Neutrophil (primary cell): ENCODE measurements around the gene SLC45A3.

Source experiments
- H3K27ac ChIP-seq: fragments of 200-600 bp; sonication (generic); 2 replicates; pipeline ENCODE4 v1.5.1; 2016; ENCODE audit warnings: mild to moderate bottlenecking, moderate library complexity
- H3K27me3 ChIP-seq: fragments of 200-600 bp; sonication (generic); 2 replicates; pipeline ENCODE4 v1.6.0; 2016; ENCODE audit warnings: mild to moderate bottlenecking
- H3K36me3 ChIP-seq: fragments of 200-600 bp; sonication (generic); 2 replicates; pipeline ENCODE4 v1.5.1; 2017
- H3K4me1 ChIP-seq, 2 experiments: fragments of 200-600 bp in 1 of 2; sonication (generic) in 1 of 2; 1 replicate in 1 of 2; 2 replicates in 1 of 2; pipeline versions ENCODE4 v1.5.1 to v1.6.1; 2013 to 2016; ENCODE audit warnings: low read depth in 1 of 2, low read length in 1 of 2, mild to moderate bottlenecking in 1 of 2, moderate library complexity in 1 of 2; ENCODE audit not compliant: control insufficient read depth in 1 of 2, insufficient read depth in 1 of 2
- H3K4me3 ChIP-seq, 2 experiments: fragments of 200-600 bp in 1 of 2; sonication (generic) in 1 of 2; 1 replicate in 1 of 2; 2 replicates in 1 of 2; pipeline ENCODE4 v1.5.1; 2013 to 2016; ENCODE audit warnings: low read depth in 1 of 2, low read length in 1 of 2, mild to moderate bottlenecking in 1 of 2, moderate library complexity in 1 of 2
- H3K9me3 ChIP-seq: fragments of 200-600 bp; sonication (generic); 2 replicates; pipeline ENCODE4 v1.5.1; 2016
- TF ChIP-seq, protein P1 (sequence below): fragments of 200-600 bp; sonication (generic); IDR thresholded peaks from 2 replicates; pipeline ENCODE4 v1.5.1; 2016; ENCODE audit warnings: antibody characterized with exemption

Gene SLC45A3

DNA sequence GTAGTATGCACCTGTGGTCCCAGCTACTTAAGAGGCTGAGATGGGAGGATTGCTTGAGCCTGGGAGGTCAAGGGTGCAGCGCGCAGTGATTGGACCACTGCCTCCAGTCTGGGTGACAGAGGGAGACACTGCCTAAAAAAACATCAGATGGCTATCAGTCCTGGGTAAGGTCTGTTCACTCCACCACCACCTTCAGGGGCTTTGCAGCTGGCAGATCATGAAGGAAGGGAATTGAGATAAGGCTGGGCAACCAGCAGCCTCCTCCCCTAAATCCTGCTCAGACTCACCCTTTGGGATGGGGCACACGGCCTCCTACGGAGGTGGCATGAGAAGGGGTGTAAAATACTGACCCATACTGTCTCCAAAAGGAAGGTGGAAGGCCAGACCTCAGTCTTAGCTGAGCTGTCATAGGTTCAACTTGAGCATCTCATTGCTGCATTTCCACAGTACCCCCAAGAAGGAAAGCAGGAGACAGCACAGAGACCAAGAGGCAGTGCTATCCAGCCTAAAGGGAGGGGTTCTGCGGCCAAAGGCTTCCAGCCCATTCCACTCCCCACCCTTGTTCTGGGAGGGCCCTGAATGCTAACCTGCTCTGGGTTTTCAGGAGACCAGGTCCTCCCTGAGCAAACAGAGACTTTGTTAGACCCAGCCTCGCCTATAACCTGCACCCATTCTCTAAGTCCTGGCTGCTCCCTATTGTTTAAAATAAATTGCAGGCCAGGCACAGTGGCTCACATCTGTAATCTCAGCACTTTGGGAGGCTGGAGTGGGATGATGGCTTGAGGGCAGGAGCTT, 13.7 kb downstream of the SLC45A3 start:
- Histone ChIP-seq H3K27me3 (peaks cover 36% of the 10 kb centered on the region), H3K4me3 (no peak overlapping the region), H3K9me3 (no peaks in the 10 kb centered on the region), H3K27ac (no peak overlapping the region), H3K36me3 (no peaks in the 10 kb centered on the region), H3K4me1 (no peaks in the 10 kb centered on the region)
- TF ChIP-seq, protein P1, sequence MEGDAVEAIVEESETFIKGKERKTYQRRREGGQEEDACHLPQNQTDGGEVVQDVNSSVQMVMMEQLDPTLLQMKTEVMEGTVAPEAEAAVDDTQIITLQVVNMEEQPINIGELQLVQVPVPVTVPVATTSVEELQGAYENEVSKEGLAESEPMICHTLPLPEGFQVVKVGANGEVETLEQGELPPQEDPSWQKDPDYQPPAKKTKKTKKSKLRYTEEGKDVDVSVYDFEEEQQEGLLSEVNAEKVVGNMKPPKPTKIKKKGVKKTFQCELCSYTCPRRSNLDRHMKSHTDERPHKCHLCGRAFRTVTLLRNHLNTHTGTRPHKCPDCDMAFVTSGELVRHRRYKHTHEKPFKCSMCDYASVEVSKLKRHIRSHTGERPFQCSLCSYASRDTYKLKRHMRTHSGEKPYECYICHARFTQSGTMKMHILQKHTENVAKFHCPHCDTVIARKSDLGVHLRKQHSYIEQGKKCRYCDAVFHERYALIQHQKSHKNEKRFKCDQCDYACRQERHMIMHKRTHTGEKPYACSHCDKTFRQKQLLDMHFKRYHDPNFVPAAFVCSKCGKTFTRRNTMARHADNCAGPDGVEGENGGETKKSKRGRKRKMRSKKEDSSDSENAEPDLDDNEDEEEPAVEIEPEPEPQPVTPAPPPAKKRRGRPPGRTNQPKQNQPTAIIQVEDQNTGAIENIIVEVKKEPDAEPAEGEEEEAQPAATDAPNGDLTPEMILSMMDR, result no peak

DNA sequence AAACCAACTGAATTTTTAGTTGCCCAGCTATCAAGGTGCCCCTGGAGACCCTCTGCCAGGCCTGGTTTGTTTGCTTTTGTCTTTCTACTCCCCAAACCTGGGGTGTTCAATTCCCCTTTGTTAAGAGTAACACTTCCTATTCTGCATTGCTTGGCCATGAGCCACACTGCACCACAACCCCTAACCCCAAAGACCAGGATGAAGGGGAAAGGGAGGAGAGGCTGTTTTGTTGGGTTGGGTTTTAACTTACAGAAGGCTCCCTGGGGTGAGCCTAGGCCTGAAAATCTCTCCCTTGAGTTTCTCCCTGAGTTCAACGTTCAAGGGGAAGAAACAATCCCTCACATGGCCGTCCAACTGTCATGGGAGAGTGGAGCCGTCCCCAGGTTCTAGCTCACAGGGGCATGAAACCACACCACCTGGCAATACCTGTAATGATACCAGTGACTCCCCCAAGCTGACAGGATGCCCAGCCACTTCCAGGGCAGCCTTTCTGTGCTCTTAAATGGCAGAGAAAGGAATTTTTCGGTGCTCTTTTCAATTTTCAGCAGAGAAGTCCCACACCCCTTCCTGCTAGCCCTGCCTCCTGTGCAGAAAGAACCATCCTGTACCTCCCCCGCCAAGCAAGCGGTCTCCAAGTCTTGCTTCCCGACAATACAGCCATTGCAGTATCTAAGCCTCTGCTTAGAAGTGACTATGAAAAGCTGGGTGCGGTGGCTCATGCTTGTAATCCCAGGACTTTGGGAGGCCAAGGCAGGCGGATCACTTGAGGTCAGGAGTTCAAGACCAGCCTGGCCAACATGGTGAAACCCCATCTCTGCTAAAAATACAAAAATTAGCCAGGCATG, 14.9 kb downstream of the SLC45A3 start:
- H3K4me3 ChIP-seq, result no peak overlapping the region
- H3K27me3 ChIP-seq, result peaks cover 39% of the 10 kb centered on the region
- no peaks in the 10 kb centered on the region for H3K36me3 ChIP-seq
- TF ChIP-seq, protein P1, result no peak
- no peak overlapping the region for H3K27ac ChIP-seq
- H3K4me1 ChIP-seq, result no peaks in the 10 kb centered on the region
- no peaks in the 10 kb centered on the region for H3K9me3 ChIP-seq

DNA sequence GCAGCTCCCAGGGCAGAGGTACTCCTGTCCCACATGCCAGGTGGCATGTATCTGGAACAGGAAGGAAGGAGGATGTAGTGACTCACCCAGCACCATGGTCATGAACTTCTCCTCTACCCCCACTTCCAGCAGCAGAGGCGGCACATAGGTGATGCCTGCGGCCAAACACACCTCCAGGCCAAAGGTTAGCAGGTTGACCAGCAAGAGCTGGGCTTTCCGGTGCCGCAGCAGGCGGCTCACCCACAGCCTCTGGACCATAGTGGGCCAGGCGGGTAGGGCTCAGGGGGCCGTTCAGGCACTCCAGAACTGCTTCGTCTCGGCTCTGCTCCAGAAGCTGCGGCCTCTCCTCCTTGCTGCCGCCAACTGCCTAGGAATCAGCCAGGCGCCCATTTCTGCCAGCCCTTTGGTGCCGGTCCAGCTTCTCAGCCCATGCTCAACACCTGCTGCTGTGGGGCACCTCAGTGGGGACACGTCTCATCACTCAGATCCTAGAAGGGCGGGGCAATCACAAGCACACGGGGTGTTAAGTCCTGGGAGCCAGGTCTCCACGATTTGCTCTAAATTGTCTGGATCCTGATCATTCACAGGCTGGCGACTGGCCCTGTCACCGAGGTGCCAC, 15.8 kb downstream of the SLC45A3 start:
- H3K27me3 ChIP-seq, result peaks cover 38% of the 10 kb centered on the region
- no peaks in the 10 kb centered on the region for H3K36me3 ChIP-seq
- no peaks in the 10 kb centered on the region for H3K4me1 ChIP-seq
- H3K27ac ChIP-seq, result no peak overlapping the region
- TF ChIP-seq, protein P1, result no peak
- no peak overlapping the region for H3K4me3 ChIP-seq
- no peaks in the 10 kb centered on the region for H3K9me3 ChIP-seq

DNA sequence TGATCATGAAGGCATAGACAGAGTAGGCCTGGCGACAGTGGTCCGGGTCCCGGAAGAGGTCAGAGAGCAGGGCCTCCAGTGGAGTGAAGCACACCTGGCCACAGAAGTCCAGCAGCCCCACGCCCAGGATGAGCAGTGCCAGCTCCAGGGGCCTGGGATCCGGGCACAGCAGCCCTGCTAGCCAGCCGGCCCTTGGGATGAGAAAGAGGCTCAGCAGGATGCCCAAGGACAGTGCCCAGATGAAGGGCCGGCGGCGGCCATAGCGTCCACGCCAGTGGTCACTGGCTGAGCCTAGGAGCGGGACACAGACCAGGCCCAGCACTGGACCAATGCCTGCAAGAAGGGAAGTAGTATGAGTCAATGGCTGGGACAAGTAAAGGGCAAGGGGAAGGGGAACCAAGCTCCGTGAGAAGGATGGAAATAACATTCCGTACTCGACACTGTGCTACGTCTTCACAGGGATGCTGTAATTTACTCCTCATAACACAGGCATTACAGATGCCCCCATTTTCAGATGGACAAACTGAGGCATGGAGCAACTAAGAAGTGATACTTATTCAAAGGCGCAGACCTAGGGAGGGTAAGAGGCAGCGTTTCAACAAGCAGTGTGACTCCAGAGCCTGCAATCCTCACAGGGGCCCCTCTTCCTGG, 16.9 kb downstream of the SLC45A3 start:
- Histone ChIP-seq H3K27ac (no peak overlapping the region), H3K9me3 (no peaks in the 10 kb centered on the region), H3K36me3 (no peaks in the 10 kb centered on the region), H3K4me1 (no peaks in the 10 kb centered on the region), H3K27me3 (peaks cover 27% of the 10 kb centered on the region), H3K4me3 (no peak overlapping the region)
- TF ChIP-seq, protein P1, result no peak

DNA sequence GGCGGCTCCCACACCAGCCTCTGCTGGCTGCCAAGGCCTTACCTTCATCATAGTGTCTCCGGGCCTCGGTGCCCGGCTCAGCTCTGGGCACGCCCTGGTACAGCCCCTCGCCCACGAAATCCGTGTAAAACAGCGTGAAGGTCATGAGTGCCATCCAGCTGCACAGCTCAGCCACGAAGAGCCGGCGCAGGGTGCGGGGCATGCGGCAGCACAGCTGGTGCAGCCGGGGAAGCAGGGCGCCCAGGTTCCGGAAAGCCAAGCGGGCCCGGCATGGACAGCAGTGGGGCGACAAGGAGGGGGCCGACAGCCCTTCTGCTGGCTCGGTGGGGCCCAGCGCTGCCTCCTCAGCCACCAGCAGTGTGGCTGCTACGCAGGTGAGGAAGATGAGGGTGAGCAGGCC, 17.5 kb downstream of the SLC45A3 start:
- no peak overlapping the region for H3K4me3 ChIP-seq
- H3K36me3 ChIP-seq, result no peaks in the 10 kb centered on the region
- no peak overlapping the region for H3K27ac ChIP-seq
- TF ChIP-seq, protein P1, result no peak
- no peaks in the 10 kb centered on the region for H3K9me3 ChIP-seq
- no peaks in the 10 kb centered on the region for H3K4me1 ChIP-seq
- peaks cover 21% of the 10 kb centered on the region for H3K27me3 ChIP-seq
